Prostate gland (tissue), 2 donors: ENCODE measurements around the gene CDCA3.
"Not testable (repeated sequence)": the region's sequence is repeated elsewhere in the genome, so short reads cannot be mapped to it uniquely, and the experiment has no call there.

ENCODE experiments used
- CTCF ChIP-seq, 4 experiments: fragments of 200-600 bp in 2 of 4; fragments of 450-650 bp in 2 of 4; sonication (generic) in 2 of 4; IDR thresholded peaks; 1 replicate in 3 of 4; 2 replicates in 1 of 4; pipeline ENCODE4 v1.5.1; 2016 to 2019; ENCODE audit warnings: antibody characterized with exemption in 4 of 4, mild to moderate bottlenecking in 2 of 4, moderate library complexity in 2 of 4
- POLR2A ChIP-seq: fragments of 450-650 bp; IDR thresholded peaks from one replicate; pipeline ENCODE4 v1.6.1; 2016; ENCODE audit warnings: antibody characterized with exemption, mild to moderate bottlenecking

- not testable (repeated sequence) for TF ChIP-seq CTCF (IDR thresholded peaks at IDR 0.05); POLR2A
Observed at GRCh38 chr12:6879824-6880223, 28.7 kb upstream of the CDCA3 start.
